NCI-H1694 (cell line): ENCODE data around the gene PTPRS.
"Not testable (repeated sequence)": the region's sequence is repeated elsewhere in the genome, so short reads cannot be mapped to it uniquely, and the experiment has no call there.

Experiments used
- DNase-seq: peaks from one replicate; lab custom pipeline; 2025; lab: John Stamatoyannopoulos, UW

The PTPRS gene

GRCh38 chr19:5340637-5341447 lies at the start of gene PTPRS:
TSS of gene PTPRS (minus strand) at chr19:5340812. CDS start at chr19:5286140, 54,672 bp downstream.
- peak; percentile 63 for DNase-seq

GRCh38 chr19:5389353-5389752 lies 48.7 kb upstream of the PTPRS start:
- no peak for DNase-seq

GRCh38 chr19:5387472-5387871 lies 46.9 kb upstream of the PTPRS start:
- DNase-seq, result no peak

- DNase-seq, result no peak
Observed at GRCh38 chr19:5386841-5387240, 46.2 kb upstream of the PTPRS start.

- not testable (repeated sequence) for DNase-seq
Observed at GRCh38 chr19:5381197-5381596, 40.6 kb upstream of the PTPRS start.

- no peak for DNase-seq
Observed at GRCh38 chr19:5380215-5380919, 39.8 kb upstream of the PTPRS start.

- no peak for DNase-seq
Observed at GRCh38 chr19:5376928-5377327, 36.3 kb upstream of the PTPRS start.

- DNase-seq, result no peak
Observed at GRCh38 chr19:5372572-5373200, 32.1 kb upstream of the PTPRS start.

GRCh38 chr19:5369962-5370367 lies 29.4 kb upstream of the PTPRS start:
- DNase-seq, result peak; percentile 57

- DNase-seq, result no peak
Observed at GRCh38 chr19:5369304-5369703, 28.7 kb upstream of the PTPRS start.

GRCh38 chr19:5367530-5368133 lies 27.0 kb upstream of the PTPRS start:
- no peak for DNase-seq

GRCh38 chr19:5365905-5366304 lies 25.3 kb upstream of the PTPRS start:
- no peak for DNase-seq

- DNase-seq, result no peak
Observed at GRCh38 chr19:5364674-5365073, 24.1 kb upstream of the PTPRS start.

- DNase-seq, result not testable (repeated sequence)
Observed at GRCh38 chr19:5361839-5362238, 21.2 kb upstream of the PTPRS start.

GRCh38 chr19:5361407-5361806 lies 20.8 kb upstream of the PTPRS start:
- no peak for DNase-seq

- DNase-seq, result no peak
Observed at GRCh38 chr19:5360003-5360780, 19.6 kb upstream of the PTPRS start.

- DNase-seq, result no peak
Observed at GRCh38 chr19:5358173-5358800, 17.7 kb upstream of the PTPRS start.

GRCh38 chr19:5357584-5357983 lies 17.0 kb upstream of the PTPRS start:
- no peak for DNase-seq

- no peak for DNase-seq
Observed at GRCh38 chr19:5356918-5357317, 16.3 kb upstream of the PTPRS start.

- DNase-seq, result no peak
Observed at GRCh38 chr19:5356428-5356827, 15.8 kb upstream of the PTPRS start.

GRCh38 chr19:5355693-5356092 lies 15.1 kb upstream of the PTPRS start:
- DNase-seq, result no peak
